HepG2 (cell line): ENCODE results near the gene CIB2. TPM values are rescaled to one million over a fixed set of nuclear protein-coding genes. Genes with fewer than 3 reads are reported as not detected.

Source experiments
- DDIT3 ChIP-seq: sonication (generic); formaldehyde crosslinking; IDR thresholded peaks from 2 replicates; pipeline ENCODE4 v1.4.0; 2020; ENCODE audit warnings: mild to moderate bottlenecking, missing genetic modification reagents
- DMAP1 ChIP-seq: IDR thresholded peaks from 2 replicates; pipeline ENCODE4 v1.6.1; 2016
- FOXA3 ChIP-seq: IDR thresholded peaks from 2 replicates; pipeline ENCODE4 v1.6.1; 2016; ENCODE audit warnings: missing genetic modification reagents, missing compliant biosample characterization
- HNRNPLL ChIP-seq: fragments of 200-400 bp; formaldehyde crosslinking; IDR thresholded peaks from 2 replicates; pipeline ENCODE4 v1.6.1; 2017; ENCODE audit warnings: mild to moderate bottlenecking, low read depth, low read length; ENCODE audit not compliant: poor library complexity, severe bottlenecking
- IRF2 ChIP-seq: IDR thresholded peaks from 2 replicates; pipeline ENCODE4 v1.6.1; 2018; ENCODE audit warnings: missing genetic modification reagents, missing compliant biosample characterization
- MEF2D ChIP-seq: sonication (generic); formaldehyde crosslinking; IDR thresholded peaks from 2 replicates; pipeline ENCODE4 v1.5.1; 2020; ENCODE audit warnings: mild to moderate bottlenecking, missing genetic modification reagents
- MXD4 ChIP-seq: IDR thresholded peaks from 2 replicates; pipeline ENCODE4 v1.6.1; 2016; ENCODE audit warnings: mild to moderate bottlenecking, missing biosample characterization, missing genetic modification reagents
- PPARG ChIP-seq: conservative IDR thresholded peaks from 2 replicates; pipeline ENCODE4 v1.6.1; 2016; ENCODE audit warnings: missing biosample characterization, missing genetic modification reagents
- SMAD9 ChIP-seq: sonication (generic); formaldehyde crosslinking; IDR thresholded peaks from 2 replicates; pipeline ENCODE4 v1.5.1; 2020; ENCODE audit warnings: mild to moderate bottlenecking, missing genetic modification reagents
- SNAPC4 ChIP-seq: sonication (generic); formaldehyde crosslinking; IDR thresholded peaks from 2 replicates; pipeline ENCODE4 v1.4.0; 2020; ENCODE audit warnings: mild to moderate bottlenecking, missing genetic modification reagents
- TARDBP ChIP-seq: sonication (generic); formaldehyde crosslinking; IDR thresholded peaks from 2 replicates; pipeline ENCODE4 v1.8.0; 2022; ENCODE audit warnings: mild to moderate bottlenecking, missing genetic modification reagents
- ZBTB26 ChIP-seq: IDR thresholded peaks from 2 replicates; pipeline ENCODE4 v1.6.1; 2016; ENCODE audit warnings: missing compliant biosample characterization, missing genetic modification reagents, borderline replicate concordance
- ZNF101 ChIP-seq: sonication (generic); formaldehyde crosslinking; IDR thresholded peaks from 2 replicates; pipeline ENCODE4 v1.4.0; 2020; ENCODE audit warnings: mild to moderate bottlenecking, low read depth, missing genetic modification reagents, borderline replicate concordance
- ZNF12 ChIP-seq: sonication (generic); formaldehyde crosslinking; IDR thresholded peaks from 2 replicates; pipeline ENCODE4 v1.5.0; 2020; ENCODE audit warnings: missing genetic modification reagents
- ZNF414 ChIP-seq: sonication (generic); formaldehyde crosslinking; IDR thresholded peaks from 2 replicates; pipeline ENCODE4 v1.5.0; 2020; ENCODE audit warnings: missing genetic modification reagents
- ZNF563 ChIP-seq: sonication (generic); formaldehyde crosslinking; IDR thresholded peaks from 2 replicates; pipeline ENCODE4 v1.8.0; 2022; ENCODE audit warnings: mild to moderate bottlenecking, moderate library complexity, missing genetic modification reagents
- ZNF720 ChIP-seq: sonication (generic); formaldehyde crosslinking; IDR thresholded peaks from 2 replicates; pipeline ENCODE4 v1.4.0; 2020; ENCODE audit warnings: missing genetic modification reagents
- ZNF768 ChIP-seq: sonication (generic); formaldehyde crosslinking; IDR thresholded peaks from 2 replicates; pipeline ENCODE4 v1.4.0; 2020; ENCODE audit warnings: missing genetic modification reagents
- polyA plus RNA-seq, 8 experiments: library from polyadenylated mRNA; depleted of rRNA in 3 of 8; stranded (reverse) in 7 of 8; unstranded in 1 of 8; fragments of >200 nt; fragmentation: Illumina TruSeq in 4 of 8; extraction: Trizol in 4 of 8; gene quantifications; 2 replicates each; pipeline versions ENCODE4 v1.2.1 to v1.2.3, GENCODE V29; 2011 to 2016; ENCODE audit warnings: low read depth in 4 of 8, missing spikeins in 1 of 8, mixed read lengths in 1 of 8; ENCODE audit not compliant: insufficient read depth in 1 of 8
- total RNA-seq, 5 experiments: library from RNA; depleted of rRNA; stranded (reverse); fragments of >200 nt; fragmentation: Illumina TruSeq; extraction: Trizol; gene quantifications; 2 replicates each; pipeline ENCODE4 v1.2.3, GENCODE V29; 2016; ENCODE audit warnings: low read depth in 1 of 5
- TF ChIP-seq, protein P1 (sequence below): sonication (generic); formaldehyde crosslinking; IDR thresholded peaks from 2 replicates; pipeline ENCODE4 v1.8.1; 2023; ENCODE audit warnings: missing genetic modification reagents, inconsistent platforms, borderline replicate concordance
- TF ChIP-seq, protein P2 (sequence below): sonication (generic); formaldehyde crosslinking; IDR thresholded peaks from 2 replicates; pipeline ENCODE4 v1.4.0; 2020; ENCODE audit warnings: missing genetic modification reagents

Gene CIB2
- total and polyA plus RNA-seq, 2 of the 13 experiments (the other 11 are each of a cell fraction or from before 2014, with no cell fraction given) = 1.4 to 1.5 TPM

DNA sequence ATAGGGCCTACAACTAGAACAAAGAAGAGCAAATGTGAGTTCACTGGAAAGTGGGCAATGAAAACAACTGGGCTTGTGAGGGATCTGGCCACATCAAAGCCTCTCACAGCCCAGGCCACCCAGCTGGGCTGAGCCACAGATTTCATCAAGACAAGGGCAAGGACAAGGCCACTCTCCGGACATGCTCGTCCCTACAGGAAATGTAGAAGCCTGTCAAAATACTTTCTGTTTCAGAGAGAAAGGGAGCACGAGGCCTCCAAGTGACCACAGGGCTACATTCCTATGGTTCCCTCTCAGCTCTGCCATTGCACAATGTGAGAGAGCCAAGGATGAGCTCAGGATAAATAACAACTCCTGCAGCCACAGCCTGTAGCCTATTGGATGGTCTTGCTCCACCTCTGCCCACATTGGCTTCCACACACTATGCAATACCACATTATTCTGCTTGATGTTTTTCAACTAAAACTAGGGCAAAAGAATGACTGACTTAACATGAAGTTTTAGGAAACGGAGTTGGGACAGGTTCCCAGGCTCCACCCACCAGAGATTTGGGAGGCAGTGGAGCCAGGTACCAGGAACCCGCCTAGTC is 65.9 kb downstream of the CIB2 start (continued):
- TF ChIP-seq, protein P1, sequence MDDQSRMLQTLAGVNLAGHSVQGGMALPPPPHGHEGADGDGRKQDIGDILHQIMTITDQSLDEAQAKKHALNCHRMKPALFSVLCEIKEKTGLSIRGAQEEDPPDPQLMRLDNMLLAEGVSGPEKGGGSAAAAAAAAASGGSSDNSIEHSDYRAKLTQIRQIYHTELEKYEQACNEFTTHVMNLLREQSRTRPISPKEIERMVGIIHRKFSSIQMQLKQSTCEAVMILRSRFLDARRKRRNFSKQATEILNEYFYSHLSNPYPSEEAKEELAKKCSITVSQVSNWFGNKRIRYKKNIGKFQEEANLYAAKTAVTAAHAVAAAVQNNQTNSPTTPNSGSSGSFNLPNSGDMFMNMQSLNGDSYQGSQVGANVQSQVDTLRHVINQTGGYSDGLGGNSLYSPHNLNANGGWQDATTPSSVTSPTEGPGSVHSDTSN (CRISPR knock-in tag) = no peak
- TF ChIP-seq DMAP1 (CRISPR knock-in tag) = peak; percentile 85
- TF ChIP-seq MXD4 (CRISPR knock-in tag) = peak; percentile 88
- TF ChIP-seq HNRNPLL = no peak
- peak; percentile 47; the same call in 1 of the 2 replicates for TF ChIP-seq ZBTB26
- no peak for TF ChIP-seq DDIT3 (CRISPR knock-in tag)
- TF ChIP-seq FOXA3 (CRISPR knock-in tag) = peak; percentile 92
- TF ChIP-seq IRF2 (CRISPR knock-in tag) = peak; percentile 99
- TF ChIP-seq TARDBP = peak; percentile 95
- TF ChIP-seq ZNF768 (CRISPR knock-in tag) = no peak
- peak; percentile 54; the same call in 1 of the 2 replicates for TF ChIP-seq SNAPC4 (CRISPR knock-in tag)
- peak; percentile 87 for TF ChIP-seq ZNF12 (CRISPR knock-in tag)
- peak; percentile 97 for TF ChIP-seq ZNF414 (CRISPR knock-in tag)
- TF ChIP-seq ZNF101 (CRISPR knock-in tag) = 0 out of 2 replicates have a peak, but pooled peaks have one; percentile 45
- no peak for TF ChIP-seq ZNF563
- TF ChIP-seq, protein P2, sequence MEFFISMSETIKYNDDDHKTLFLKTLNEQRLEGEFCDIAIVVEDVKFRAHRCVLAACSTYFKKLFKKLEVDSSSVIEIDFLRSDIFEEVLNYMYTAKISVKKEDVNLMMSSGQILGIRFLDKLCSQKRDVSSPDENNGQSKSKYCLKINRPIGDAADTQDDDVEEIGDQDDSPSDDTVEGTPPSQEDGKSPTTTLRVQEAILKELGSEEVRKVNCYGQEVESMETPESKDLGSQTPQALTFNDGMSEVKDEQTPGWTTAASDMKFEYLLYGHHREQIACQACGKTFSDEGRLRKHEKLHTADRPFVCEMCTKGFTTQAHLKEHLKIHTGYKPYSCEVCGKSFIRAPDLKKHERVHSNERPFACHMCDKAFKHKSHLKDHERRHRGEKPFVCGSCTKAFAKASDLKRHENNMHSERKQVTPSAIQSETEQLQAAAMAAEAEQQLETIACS (CRISPR knock-in tag) = no peak
- peak; percentile 94 for TF ChIP-seq MEF2D
- TF ChIP-seq SMAD9 = no peak
- peak; percentile 88 for TF ChIP-seq PPARG (CRISPR knock-in tag)
- no peak for TF ChIP-seq ZNF720 (CRISPR knock-in tag)
